Left ventricle myocardium superior (tissue), 1 donor: ENCODE results near the gene LRRC58. TPM values are rescaled to one million over a fixed set of nuclear protein-coding genes. Genes with fewer than 3 reads are reported as not detected.
"Not testable (repeated sequence)": the region's sequence is repeated elsewhere in the genome, so short reads cannot be mapped to it uniquely, and the experiment has no call there.

Experiments used
- ATAC-seq: fragments of 200-7000 bp; cut with Tn5 transposase; one replicate; pipeline ENCODE4 v1.9.1; 2020; ENCODE audit warnings: mild to moderate bottlenecking, moderate library complexity
- DNase-seq: peaks from one replicate; pipeline ENCODE4 v3.0.0-alpha.2; 2020
- intact Hi-C: fragments of 100-400 bp; cut with micrococcal nuclease; formaldehyde crosslinking; loops from one replicate; pipeline ENCODE4 v1.11.0; 2022
- long read RNA-seq: library from polyadenylated mRNA; unstranded; transcript quantifications from one replicate; pipeline ENCODE4 v2.0.0, GENCODE V29; 2021
- total RNA-seq: library from RNA; stranded (reverse); fragmentation: NEBNext Ultra II Directional; extraction: Animal tissue kit (Norgen Biotek cat#: 25700); gene quantifications from one replicate; pipeline ENCODE4 v1.2.1, GENCODE V29; 2021
- donor health status: DM: no; HTN: yes; CAD: no; lungs with severe emphysema.

The LRRC58 gene
- total RNA-seq: 9.2 TPM
- long read RNA-seq, full-length matches to known transcripts: 16 of 19 reads
- long read RNA-seq, partial matches to known transcripts: 0 of 19 reads
- long read RNA-seq, other reads (novel, unspliced or antisense): 3 of 19 reads

GRCh38 chr3:120348991-120349854, at the start of gene LRRC58:
Gene LRRC58 (minus strand): TSS chr3:120349354. CDS start chr3:120349243, 111 bp downstream.
- peak; percentile 97 for DNase-seq
- intact Hi-C loops: no loop called here
- peak; percentile 97 for ATAC-seq

- no peak for ATAC-seq
- intact Hi-C loops: no loop called here
- DNase-seq: no peak
Observed at GRCh38 chr3:120396469-120396868, 47.3 kb upstream of the LRRC58 start.

- DNase-seq (no peak), ATAC-seq (peak; percentile 6)
- intact Hi-C loops: no loop called here
Observed at GRCh38 chr3:120394347-120394746, 45.2 kb upstream of the LRRC58 start.

- no peak for DNase-seq
- peak; percentile 6 for ATAC-seq
- intact Hi-C loops: no loop called here
Observed at GRCh38 chr3:120393761-120394160, 44.6 kb upstream of the LRRC58 start.

GRCh38 chr3:120393243-120393642, 44.1 kb upstream of the LRRC58 start:
- ATAC-seq: peak; percentile 58
- intact Hi-C loops: no loop called here

GRCh38 chr3:120382941-120383447, 33.8 kb upstream of the LRRC58 start:
- no peak for DNase-seq
- intact Hi-C loops: no loop called here
- no peak for ATAC-seq

More at GRCh38 chr3:120393243-120393642, 44.1 kb upstream of the LRRC58 start:
- DNase-seq: no peak

- ATAC-seq (no peak), DNase-seq (no peak)
- intact Hi-C loops: no loop called here
Observed at GRCh38 chr3:120381503-120381902, 32.3 kb upstream of the LRRC58 start.

GRCh38 chr3:120377948-120378347, 28.8 kb upstream of the LRRC58 start:
- DNase-seq: not testable (repeated sequence)

GRCh38 chr3:120370463-120370862, 21.3 kb upstream of the LRRC58 start:
- ATAC-seq (no peak), DNase-seq (no peak)
- intact Hi-C loops: no loop called here

More at GRCh38 chr3:120377948-120378347, 28.8 kb upstream of the LRRC58 start:
- ATAC-seq, intact Hi-C loops: not testable (repeated sequence)

GRCh38 chr3:120369037-120369467, 19.9 kb upstream of the LRRC58 start:
- intact Hi-C loops: no loop called here
- DNase-seq (no peak), ATAC-seq (no peak)

- DNase-seq (no peak), ATAC-seq (no peak)
Observed at GRCh38 chr3:120368172-120368571, 19.0 kb upstream of the LRRC58 start.

GRCh38 chr3:120364821-120365220, 15.7 kb upstream of the LRRC58 start:
- intact Hi-C loops: no loop called here
- DNase-seq (no peak), ATAC-seq (no peak)

More at GRCh38 chr3:120368172-120368571, 19.0 kb upstream of the LRRC58 start:
- intact Hi-C loops: no loop called here

GRCh38 chr3:120364101-120364500, 14.9 kb upstream of the LRRC58 start:
- intact Hi-C loops: no loop called here
- DNase-seq (no peak), ATAC-seq (no peak)

GRCh38 chr3:120357807-120358206, 8.7 kb upstream of the LRRC58 start:
- DNase-seq: no peak
- intact Hi-C loops: no loop called here
- ATAC-seq: no peak

GRCh38 chr3:120355486-120355885, 6.3 kb upstream of the LRRC58 start:
- no peak for ATAC-seq
- intact Hi-C loops: no loop called here
- DNase-seq: no peak

- DNase-seq: no peak
- ATAC-seq: no peak
- intact Hi-C loops: no loop called here
Observed at GRCh38 chr3:120353463-120353862, 4.3 kb upstream of the LRRC58 start.

GRCh38 chr3:120352017-120352416, 2.9 kb upstream of the LRRC58 start:
- ATAC-seq: no peak
- intact Hi-C loops: no loop called here
- no peak for DNase-seq

- peak; percentile 37 for DNase-seq
- intact Hi-C loops: no loop called here
- no peak for ATAC-seq
Observed at GRCh38 chr3:120350401-120350941, 1.3 kb upstream of the LRRC58 start.

- ATAC-seq (no peak), DNase-seq (no peak)
- intact Hi-C loops: no loop called here
Observed at GRCh38 chr3:120349855-120350125, 636 bp upstream of the LRRC58 start.
